ENCODE measurements around the gene CCDC85B.

CCDC85B gene

DNA sequence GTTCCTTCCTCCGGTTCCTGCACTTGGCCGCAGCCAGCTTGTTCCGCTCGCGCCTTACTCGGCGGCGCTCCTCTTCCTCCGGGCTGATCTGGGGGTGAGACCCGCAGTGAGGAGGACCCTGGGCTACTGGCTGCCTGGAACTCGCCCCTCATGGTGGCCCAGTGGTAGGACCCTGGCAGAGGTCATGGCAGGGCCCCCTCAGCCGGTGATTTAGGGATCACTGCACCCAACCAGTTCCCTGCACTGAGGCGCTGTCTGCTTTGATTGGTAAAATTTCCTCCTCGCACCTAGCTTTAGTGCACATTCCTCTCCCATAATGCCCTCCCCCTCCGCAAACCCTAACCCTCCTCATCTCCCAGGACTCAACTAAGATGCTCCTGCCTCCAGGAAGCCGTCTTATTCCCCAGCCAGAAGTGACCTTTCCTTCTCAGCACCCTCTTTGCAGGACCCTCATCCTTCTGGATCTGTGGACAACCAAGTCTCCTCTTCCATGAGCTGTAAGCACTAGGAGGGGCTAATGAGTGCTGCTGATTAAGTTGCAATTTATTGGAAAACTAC lies 3.6 kb downstream of the CCDC85B start:
- Histone ChIP-seq H2AFZ (ENCODE audit: insufficient read depth, low read length, poor library complexity) (no peak overlapping the region), H3K14ac (ENCODE audit: low read length) (no peak overlapping the region), H3K36me3 (ENCODE audit: control insufficient read depth in 1 of 2, insufficient read depth in 2 of 2, low read length in 2 of 2) (peaks cover 0 to 10% of the 10 kb centered on the region in 2 experiments), H3K9me3 (ENCODE audit: insufficient read depth, low read depth, low read length) (no peaks in the 10 kb centered on the region), H2BK5ac (ENCODE audit: low read depth, low read length, poor library complexity) (no peak overlapping the region), H3K4me1 (ENCODE audit: control insufficient read depth in 1 of 2, insufficient read depth in 2 of 2, low read length in 2 of 2) (peaks cover 7 to 18% of the 10 kb centered on the region in 2 experiments), H2AK5ac (ENCODE audit: low read length) (no peak overlapping the region), H4K91ac (ENCODE audit: low read depth, low read length) (no peak overlapping the region), H3K9ac (ENCODE audit: low read length) (no peak overlapping the region), H2BK12ac (ENCODE audit: low read length) (no peak overlapping the region), H2BK120ac (ENCODE audit: insufficient read depth, low read length, poor library complexity) (no peak overlapping the region), H3K27ac (ENCODE audit: low read depth, low read length) (no peak overlapping the region), H3K4me3 (ENCODE audit: low read depth, low read length) (no peak overlapping the region), H3K79me2 (ENCODE audit: control insufficient read depth, insufficient read depth, low read length, poor library complexity) (peaks cover 11% of the 10 kb centered on the region), H3K27me3 (ENCODE audit: insufficient read depth, low read length) (peaks cover 2% of the 10 kb centered on the region), H3K23ac (ENCODE audit: low read length) (no peak overlapping the region), H4K8ac (ENCODE audit: low read depth, low read length) (no peak overlapping the region), H3K18ac (ENCODE audit: low read length) (no peak overlapping the region), H4K12ac (ENCODE audit: low read depth, low read length) (no peak overlapping the region), H3K4me2 (ENCODE audit: low read length) (no peak overlapping the region), H3K4ac (ENCODE audit: low read depth, low read length) (no peak overlapping the region), H3K79me1 (ENCODE audit: low read length) (peaks cover 17% of the 10 kb centered on the region)
- DNase-seq, result no peak
- no CpG with 5 or more reads among the region's 16 CpGs for WGBS (ENCODE audit: extremely low coverage, insufficient coverage, insufficient read length)

DNA sequence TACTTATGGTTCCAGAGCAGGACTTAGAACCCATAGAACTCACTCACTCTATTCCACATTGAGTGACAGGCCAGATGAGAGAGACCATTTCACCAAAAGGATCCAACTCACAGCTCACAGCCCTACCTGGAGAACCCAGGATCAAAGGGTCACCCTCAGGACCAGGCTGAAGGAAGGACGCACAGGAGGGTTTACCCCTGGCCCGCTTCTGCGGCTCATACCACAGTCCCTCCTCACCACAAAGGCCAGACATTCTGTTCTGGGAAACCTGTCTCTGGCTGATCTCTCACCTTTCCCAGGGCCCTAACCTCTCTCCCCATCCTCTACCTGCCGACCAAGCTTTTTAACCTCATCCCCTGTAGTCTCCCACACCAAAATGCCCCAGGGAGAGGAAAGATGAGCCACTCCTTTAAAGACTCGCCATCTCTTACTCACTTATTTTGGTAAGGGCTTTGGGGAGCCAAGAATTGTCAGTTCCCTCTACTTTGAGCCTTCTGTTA lies 5.1 kb downstream of the CCDC85B start:
- no peak overlapping the region for H4K8ac ChIP-seq (ENCODE audit: low read depth, low read length)
- no CpG with 5 or more reads among the region's 5 CpGs for WGBS (ENCODE audit: extremely low coverage, insufficient coverage, insufficient read length)
- no peak overlapping the region for H3K9ac ChIP-seq (ENCODE audit: low read length)

DNA sequence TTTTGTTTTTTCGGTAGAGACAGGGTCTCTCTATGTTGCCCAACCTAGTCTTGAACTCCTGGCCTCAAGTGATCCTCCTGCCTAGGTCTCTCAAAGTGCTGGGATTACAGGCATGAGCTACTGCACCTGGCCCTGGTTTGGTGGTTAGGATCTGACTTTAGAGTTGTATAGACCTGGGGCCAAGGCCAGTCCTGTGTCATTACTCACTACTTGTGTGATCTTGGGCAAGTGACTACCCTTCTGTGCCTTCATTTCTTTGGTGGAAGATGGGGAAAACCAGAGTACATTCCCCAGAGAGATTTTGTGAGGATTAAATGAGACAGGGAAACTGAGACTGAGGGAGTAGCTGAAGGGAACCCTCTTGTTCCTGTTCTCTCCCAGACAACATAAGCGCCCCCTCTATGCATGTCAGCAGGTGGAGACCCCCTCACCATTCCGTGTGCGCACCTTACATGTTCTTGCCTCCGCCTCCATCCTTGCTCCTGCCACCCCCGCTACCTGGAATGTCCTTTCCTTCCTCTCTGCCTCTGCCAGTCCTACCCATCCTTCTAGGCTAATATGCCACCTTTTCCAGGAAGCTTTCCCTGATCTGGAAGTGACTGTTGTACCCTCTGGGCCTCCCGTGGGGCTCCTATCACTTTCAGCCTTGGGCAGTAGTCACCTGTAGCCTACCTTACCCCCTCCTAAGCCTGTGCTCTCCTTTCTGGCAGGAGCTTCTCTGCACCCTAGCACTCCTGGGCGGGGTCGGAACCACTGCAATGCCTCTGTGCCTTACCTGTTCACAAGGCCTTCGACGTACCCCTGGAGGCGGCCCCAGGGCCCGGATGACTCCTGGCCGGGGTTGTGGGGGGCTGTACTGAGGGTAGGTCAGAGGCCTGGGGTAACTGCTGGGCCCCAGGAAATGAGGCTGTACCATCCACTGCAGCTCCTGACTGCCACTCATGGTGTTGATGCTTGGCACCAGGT lies 5.8 kb downstream of the CCDC85B start:
- no peaks in the 10 kb centered on the region for H3K9me3 ChIP-seq (ENCODE audit: insufficient read depth, low read depth, low read length)
- H3K79me2 ChIP-seq (ENCODE audit: control insufficient read depth, insufficient read depth, low read length, poor library complexity), result peaks cover 9% of the 10 kb centered on the region
- no peak overlapping the region for H3K9ac ChIP-seq (ENCODE audit: low read length)
- no CpG with 5 or more reads among the region's 14 CpGs for WGBS (ENCODE audit: extremely low coverage, insufficient coverage, insufficient read length)
- peaks cover 13 to 24% of the 10 kb centered on the region in 2 experiments for H3K4me1 ChIP-seq (ENCODE audit: control insufficient read depth in 1 of 2, insufficient read depth in 2 of 2, low read length in 2 of 2)
- H3K27ac ChIP-seq (ENCODE audit: low read depth, low read length), result no peak overlapping the region
- H2AFZ ChIP-seq (ENCODE audit: insufficient read depth, low read length, poor library complexity), result no peak overlapping the region
- H3K4me2 ChIP-seq (ENCODE audit: low read length), result no peak overlapping the region
- H3K23ac ChIP-seq (ENCODE audit: low read length), result no peak overlapping the region
- H3K4ac ChIP-seq (ENCODE audit: low read depth, low read length), result no peak overlapping the region
- H3K18ac ChIP-seq (ENCODE audit: low read length), result no peak overlapping the region
- no peak overlapping the region for H2BK5ac ChIP-seq (ENCODE audit: low read depth, low read length, poor library complexity)
- peaks cover 0 to 10% of the 10 kb centered on the region in 2 experiments for H3K36me3 ChIP-seq (ENCODE audit: control insufficient read depth in 1 of 2, insufficient read depth in 2 of 2, low read length in 2 of 2)
- H3K14ac ChIP-seq (ENCODE audit: low read length), result no peak overlapping the region
- H4K91ac ChIP-seq (ENCODE audit: low read depth, low read length), result no peak overlapping the region
- H3K79me1 ChIP-seq (ENCODE audit: low read length), result peaks cover 15% of the 10 kb centered on the region
- no peak overlapping the region for H4K8ac ChIP-seq (ENCODE audit: low read depth, low read length)
- H3K27me3 ChIP-seq (ENCODE audit: insufficient read depth, low read length), result peaks cover 13% of the 10 kb centered on the region
- no peak overlapping the region for H2BK12ac ChIP-seq (ENCODE audit: low read length)
- DNase-seq, result no peak
- no peak overlapping the region for H2BK120ac ChIP-seq (ENCODE audit: insufficient read depth, low read length, poor library complexity)
- H4K12ac ChIP-seq (ENCODE audit: low read depth, low read length), result no peak overlapping the region
- no peak overlapping the region for H2AK5ac ChIP-seq (ENCODE audit: low read length)
- no peak overlapping the region for H3K4me3 ChIP-seq (ENCODE audit: low read depth, low read length)

More for the DNA sequence above, 5.1 kb downstream of the CCDC85B start:
- Histone ChIP-seq H4K91ac (ENCODE audit: low read depth, low read length) (no peak overlapping the region), H3K9me3 (ENCODE audit: insufficient read depth, low read depth, low read length) (no peaks in the 10 kb centered on the region), H3K14ac (ENCODE audit: low read length) (no peak overlapping the region), H3K79me2 (ENCODE audit: control insufficient read depth, insufficient read depth, low read length, poor library complexity) (peaks cover 17% of the 10 kb centered on the region), H2BK5ac (ENCODE audit: low read depth, low read length, poor library complexity) (no peak overlapping the region), H3K4me1 (ENCODE audit: control insufficient read depth in 1 of 2, insufficient read depth in 2 of 2, low read length in 2 of 2) (peaks cover 11 to 25% of the 10 kb centered on the region in 2 experiments), H2AFZ (ENCODE audit: insufficient read depth, low read length, poor library complexity) (no peak overlapping the region), H2BK120ac (ENCODE audit: insufficient read depth, low read length, poor library complexity) (no peak overlapping the region), H3K4ac (ENCODE audit: low read depth, low read length) (no peak overlapping the region), H3K4me3 (ENCODE audit: low read depth, low read length) (no peak overlapping the region), H3K36me3 (ENCODE audit: control insufficient read depth in 1 of 2, insufficient read depth in 2 of 2, low read length in 2 of 2) (peaks cover 0 to 10% of the 10 kb centered on the region in 2 experiments), H4K12ac (ENCODE audit: low read depth, low read length) (no peak overlapping the region), H3K18ac (ENCODE audit: low read length) (no peak overlapping the region), H2AK5ac (ENCODE audit: low read length) (peak overlapping the region; percentile 56), H2BK12ac (ENCODE audit: low read length) (no peak overlapping the region), H3K79me1 (ENCODE audit: low read length) (peaks cover 23% of the 10 kb centered on the region), H3K23ac (ENCODE audit: low read length) (no peak overlapping the region), H3K27ac (ENCODE audit: low read depth, low read length) (no peak overlapping the region), H3K27me3 (ENCODE audit: insufficient read depth, low read length) (peaks cover 13% of the 10 kb centered on the region), H3K4me2 (ENCODE audit: low read length) (no peak overlapping the region)
- DNase-seq, result no peak

DNA sequence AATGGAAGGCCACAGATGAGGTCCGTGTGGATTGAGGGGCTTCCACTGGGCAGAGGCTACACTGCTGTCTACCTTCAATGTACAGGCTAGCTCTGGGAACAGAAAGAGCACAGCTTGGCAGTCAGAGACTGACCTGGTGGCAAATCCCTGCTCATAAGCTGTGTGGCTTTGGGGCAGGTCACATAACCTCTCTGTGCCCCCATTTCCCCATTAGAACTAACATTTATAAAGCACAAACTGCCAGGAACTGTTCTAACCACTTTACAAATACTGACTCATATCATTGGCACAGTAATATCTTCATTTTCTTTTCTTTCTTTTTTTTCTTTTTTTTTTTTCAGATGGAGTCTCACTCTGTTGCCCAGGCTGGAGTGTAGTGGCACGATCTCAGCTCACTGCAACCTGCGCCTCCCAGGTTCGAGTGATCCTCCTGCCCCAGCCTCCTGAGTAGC lies 6.6 kb downstream of the CCDC85B start:
- Histone ChIP-seq H3K27me3 (ENCODE audit: insufficient read depth, low read length) (peaks cover 13% of the 10 kb centered on the region), H3K4me1 (ENCODE audit: control insufficient read depth in 1 of 2, insufficient read depth in 2 of 2, low read length in 2 of 2) (peaks cover 20 to 23% of the 10 kb centered on the region in 2 experiments), H3K9me3 (ENCODE audit: insufficient read depth, low read depth, low read length) (no peaks in the 10 kb centered on the region), H2AFZ (ENCODE audit: insufficient read depth, low read length, poor library complexity) (no peak overlapping the region), H4K91ac (ENCODE audit: low read depth, low read length) (no peak overlapping the region), H4K8ac (ENCODE audit: low read depth, low read length) (no peak overlapping the region), H3K14ac (ENCODE audit: low read length) (no peak overlapping the region), H3K36me3 (ENCODE audit: control insufficient read depth in 1 of 2, insufficient read depth in 2 of 2, low read length in 2 of 2) (peaks cover 0 to 10% of the 10 kb centered on the region in 2 experiments), H3K9ac (ENCODE audit: low read length) (no peak overlapping the region), H3K4me3 (ENCODE audit: low read depth, low read length) (no peak overlapping the region), H2AK5ac (ENCODE audit: low read length) (no peak overlapping the region), H3K27ac (ENCODE audit: low read depth, low read length) (no peak overlapping the region), H2BK12ac (ENCODE audit: low read length) (no peak overlapping the region), H4K12ac (ENCODE audit: low read depth, low read length) (no peak overlapping the region), H3K4me2 (ENCODE audit: low read length) (no peak overlapping the region), H3K79me2 (ENCODE audit: control insufficient read depth, insufficient read depth, low read length, poor library complexity) (peaks cover 8% of the 10 kb centered on the region), H3K4ac (ENCODE audit: low read depth, low read length) (no peak overlapping the region), H3K79me1 (ENCODE audit: low read length) (peaks cover 14% of the 10 kb centered on the region), H3K18ac (ENCODE audit: low read length) (no peak overlapping the region), H2BK5ac (ENCODE audit: low read depth, low read length, poor library complexity) (no peak overlapping the region), H2BK120ac (ENCODE audit: insufficient read depth, low read length, poor library complexity) (no peak overlapping the region), H3K23ac (ENCODE audit: low read length) (no peak overlapping the region)
- WGBS (ENCODE audit: extremely low coverage, insufficient coverage, insufficient read length), result no CpG with 5 or more reads among the region's 4 CpGs
- DNase-seq, result no peak

Measured in trophoblast cell (in vitro differentiated cells and primary cell).